HepG2 (cell line): Measurements from ENCODE around the gene XPO1. TPM values are rescaled to one million over a fixed set of nuclear protein-coding genes. Genes with fewer than 3 reads are reported as not detected.

Experiments
- ARNT2 ChIP-seq: sonication (generic); formaldehyde crosslinking; IDR thresholded peaks from 2 replicates; pipeline ENCODE4 v1.8.0; 2022; ENCODE audit warnings: mild to moderate bottlenecking, low read depth, missing genetic modification reagents, moderate library complexity
- ATM ChIP-seq: fragments of 450-650 bp; IDR thresholded peaks from 2 replicates; pipeline ENCODE4 v1.7.1; 2017; ENCODE audit warnings: mild to moderate bottlenecking, borderline replicate concordance
- CENPBD1 ChIP-seq: sonication (generic); formaldehyde crosslinking; IDR thresholded peaks from 2 replicates; pipeline ENCODE4 v1.8.0; 2022; ENCODE audit warnings: missing genetic modification reagents, low read depth, mild to moderate bottlenecking, borderline replicate concordance
- CENPX ChIP-seq: sonication (generic); formaldehyde crosslinking; IDR thresholded peaks from 2 replicates; pipeline ENCODE4 v1.9.0; 2021; ENCODE audit warnings: mild to moderate bottlenecking, missing genetic modification reagents, moderate library complexity
- CREBL2 ChIP-seq: sonication (generic); formaldehyde crosslinking; IDR thresholded peaks from 2 replicates; pipeline ENCODE4 v1.8.1; 2023; ENCODE audit warnings: missing genetic modification reagents, mild to moderate bottlenecking, borderline replicate concordance
- FOXA3 ChIP-seq: IDR thresholded peaks from 2 replicates; pipeline ENCODE4 v1.6.1; 2016; ENCODE audit warnings: missing genetic modification reagents, missing compliant biosample characterization
- KIAA2018 ChIP-seq: sonication (generic); formaldehyde crosslinking; IDR thresholded peaks from 2 replicates; pipeline ENCODE4 v1.5.0; 2020; ENCODE audit warnings: mild to moderate bottlenecking, missing genetic modification reagents, borderline replicate concordance
- KLF9 ChIP-seq: IDR thresholded peaks from 2 replicates; pipeline ENCODE4 v1.6.1; 2016; ENCODE audit warnings: low read depth
- MAF1 ChIP-seq: sonication (generic); formaldehyde crosslinking; IDR thresholded peaks from 2 replicates; pipeline ENCODE4 v1.5.0; 2020; ENCODE audit warnings: missing genetic modification reagents, borderline replicate concordance
- MZF1 ChIP-seq: sonication (generic); formaldehyde crosslinking; IDR thresholded peaks from 2 replicates; pipeline ENCODE4 v1.8.1; 2023; ENCODE audit warnings: mild to moderate bottlenecking, missing genetic modification reagents, borderline replicate concordance
- SP4 ChIP-seq: sonication (generic); formaldehyde crosslinking; IDR thresholded peaks from 2 replicates; pipeline ENCODE4 v1.8.1; 2023; ENCODE audit warnings: mild to moderate bottlenecking, missing genetic modification reagents
- ZMYM4 ChIP-seq: sonication (generic); formaldehyde crosslinking; IDR thresholded peaks from 2 replicates; pipeline ENCODE4 v1.8.1; 2023; ENCODE audit warnings: mild to moderate bottlenecking, missing genetic modification reagents
- ZNF296 ChIP-seq: sonication (generic); formaldehyde crosslinking; conservative IDR thresholded peaks from 2 replicates; pipeline ENCODE4 v1.5.0; 2020; ENCODE audit warnings: mild to moderate bottlenecking, missing genetic modification reagents
- ZNF501 ChIP-seq: sonication (generic); formaldehyde crosslinking; IDR thresholded peaks from 2 replicates; pipeline ENCODE4 v1.5.1; 2020; ENCODE audit warnings: mild to moderate bottlenecking, moderate library complexity, missing genetic modification reagents
- ZNF546 ChIP-seq: sonication (generic); formaldehyde crosslinking; conservative IDR thresholded peaks from 2 replicates; pipeline ENCODE4 v1.8.1; 2023; ENCODE audit warnings: mild to moderate bottlenecking, missing genetic modification reagents
- ZNF660 ChIP-seq: sonication (generic); formaldehyde crosslinking; IDR thresholded peaks from 2 replicates; pipeline ENCODE4 v1.5.1; 2020; ENCODE audit warnings: mild to moderate bottlenecking, low read depth, missing genetic modification reagents, borderline replicate concordance
- polyA plus RNA-seq, 8 experiments: library from polyadenylated mRNA; depleted of rRNA in 3 of 8; stranded (reverse) in 7 of 8; unstranded in 1 of 8; fragments of >200 nt; fragmentation: Illumina TruSeq in 4 of 8; extraction: Trizol in 4 of 8; gene quantifications; 2 replicates each; pipeline versions ENCODE4 v1.2.1 to v1.2.3, GENCODE V29; 2011 to 2016; ENCODE audit warnings: low read depth in 4 of 8, missing spikeins in 1 of 8, mixed read lengths in 1 of 8; ENCODE audit not compliant: insufficient read depth in 1 of 8
- total RNA-seq, 5 experiments: library from RNA; depleted of rRNA; stranded (reverse); fragments of >200 nt; fragmentation: Illumina TruSeq; extraction: Trizol; gene quantifications; 2 replicates each; pipeline ENCODE4 v1.2.3, GENCODE V29; 2016; ENCODE audit warnings: low read depth in 1 of 5

The XPO1 gene
- total and polyA plus RNA-seq, 2 of the 13 experiments (the other 11 are each of a cell fraction or from before 2014, with no cell fraction given), result 67.4 to 212 TPM

GRCh38 chr2:61538200-61538919, at the start of gene XPO1 (continued):
- TF ChIP-seq KIAA2018 (CRISPR knock-in tag) (no peak; the same call in 1 of the 2 replicates), ZNF660 (no peak), ZNF501 (peak; percentile 98), CENPBD1 (CRISPR knock-in tag) (no peak; the same call in 1 of the 2 replicates), SP4 (no peak; the same call in none of the 2 replicates), ATM (no peak), ARNT2 (CRISPR knock-in tag) (peak; percentile 35; the same call in 1 of the 2 replicates), KLF9 (CRISPR knock-in tag) (peak; percentile 61), ZNF546 (no peak), MAF1 (CRISPR knock-in tag) (0 out of 2 replicates have a peak, but pooled peaks have one; percentile 62), FOXA3 (CRISPR knock-in tag) (peak; percentile 30; the same call in 1 of the 2 replicates), ZMYM4 (CRISPR knock-in tag) (peak; percentile 94), ZNF296 (CRISPR knock-in tag) (no peak), CREBL2 (CRISPR knock-in tag) (no peak), MZF1 (CRISPR knock-in tag) (no peak), CENPX (no peak)
